ENCODE results near the gene SLC16A11.

Gene SLC16A11

GRCh38 chr17:7025245-7025644 lies 18.6 kb downstream of the SLC16A11 start:
- no peak for DNase-seq (ENCODE audit: low read depth, low spot score)

- no peak for DNase-seq (ENCODE audit: low read depth, low spot score)
These were observed 19.5 kb downstream of the SLC16A11 start for GRCh38 chr17:7024402-7024785.

GRCh38 chr17:7023576-7024401 lies 20.1 kb downstream of the SLC16A11 start:
- peak; percentile 82 for DNase-seq (ENCODE audit: low read depth, low spot score)

- no peak for DNase-seq (ENCODE audit: low read depth, low spot score)
These were observed 20.9 kb downstream of the SLC16A11 start, which contains the start of gene BCL6B for GRCh38 chr17:7022781-7023571. TSS of gene BCL6B (plus strand) at chr17:7023050. CDS start at chr17:7023672, 622 bp downstream.

GRCh38 chr17:7021993-7022778 lies 21.7 kb downstream of the SLC16A11 start:
- DNase-seq (ENCODE audit: low read depth, low spot score) = peak; percentile 50

- no peak for DNase-seq (ENCODE audit: low read depth, low spot score)
These were observed 22.8 kb downstream of the SLC16A11 start for GRCh38 chr17:7020894-7021664.

- no peak for DNase-seq (ENCODE audit: low read depth, low spot score)
These were observed 23.9 kb downstream of the SLC16A11 start for GRCh38 chr17:7019839-7020519.

GRCh38 chr17:7019367-7019766 lies 24.5 kb downstream of the SLC16A11 start:
- no peak for DNase-seq (ENCODE audit: low read depth, low spot score)

GRCh38 chr17:7018331-7018964 lies 25.4 kb downstream of the SLC16A11 start:
- DNase-seq (ENCODE audit: low read depth, low spot score) = no peak

- no peak for DNase-seq (ENCODE audit: low read depth, low spot score)
These were observed 26.1 kb downstream of the SLC16A11 start for GRCh38 chr17:7017827-7018200.

GRCh38 chr17:7016886-7017826 lies 26.7 kb downstream of the SLC16A11 start:
- DNase-seq (ENCODE audit: low read depth, low spot score) = no peak

- no peak for DNase-seq (ENCODE audit: low read depth, low spot score)
These were observed 27.5 kb downstream of the SLC16A11 start for GRCh38 chr17:7016418-7016817.

GRCh38 chr17:7014995-7015958 lies 28.6 kb downstream of the SLC16A11 start:
- DNase-seq (ENCODE audit: low read depth, low spot score) = peak; percentile 52

GRCh38 chr17:7014261-7014994 lies 29.5 kb downstream of the SLC16A11 start:
- peak; percentile 96 for DNase-seq (ENCODE audit: low read depth, low spot score)

GRCh38 chr17:7011942-7012254 lies 32.0 kb downstream of the SLC16A11 start:
- no peak for DNase-seq (ENCODE audit: low read depth, low spot score)

GRCh38 chr17:7011415-7011814 lies 32.5 kb downstream of the SLC16A11 start:
- no peak for DNase-seq (ENCODE audit: low read depth, low spot score)

- DNase-seq (ENCODE audit: low read depth, low spot score) = no peak
These were observed 33.4 kb downstream of the SLC16A11 start for GRCh38 chr17:7010523-7010922.

Data from activated CD4-positive, CD25-positive, alpha-beta regulatory T cell treated with anti-CD3 and anti-CD28 coated beads, Interleukin-2, amount 50 U/mL, for 16 hours (primary cell).